GM19467 (cell line): Measurements from ENCODE around the gene KIRREL2.
"Not testable (repeated sequence)": the region's sequence is repeated elsewhere in the genome, so short reads cannot be mapped to it uniquely, and the experiment has no call there.

Experiments
- ATAC-seq: cut with Tn5 transposase; IDR thresholded peaks from one replicate; pipeline ENCODE4 v1.9.1; 2021; ENCODE audit warnings: mild to moderate bottlenecking, moderate library complexity; ENCODE audit not compliant: unreplicated experiment

The KIRREL2 gene

DNA sequence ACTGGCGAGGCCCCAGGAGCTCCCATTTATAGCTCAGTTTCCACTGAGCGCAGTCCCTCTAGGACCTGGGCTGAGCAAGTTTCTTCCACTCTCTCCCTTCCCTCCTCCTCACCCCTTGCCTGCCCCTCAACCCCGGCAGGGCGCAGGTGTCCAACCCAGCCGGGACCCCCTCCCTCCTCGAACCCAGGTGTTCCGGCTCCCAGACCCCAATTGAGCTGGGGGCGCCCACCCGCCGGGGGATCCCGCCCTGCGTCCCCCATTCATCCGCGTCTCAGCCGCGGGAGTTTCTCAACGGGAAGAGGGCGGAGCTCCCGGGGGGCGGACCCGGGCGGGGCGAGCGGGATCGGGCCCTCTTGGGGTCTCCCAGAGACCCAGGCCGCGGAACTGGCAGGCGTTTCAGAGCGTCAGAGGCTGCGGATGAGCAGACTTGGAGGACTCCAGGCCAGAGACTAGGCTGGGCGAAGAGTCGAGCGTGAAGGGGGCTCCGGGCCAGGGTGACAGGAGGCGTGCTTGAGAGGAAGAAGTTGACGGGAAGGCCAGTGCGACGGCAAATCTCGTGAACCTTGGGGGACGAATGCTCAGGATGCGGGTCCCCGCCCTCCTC, at the start of gene KIRREL2:
KIRREL2 (plus strand) TSS at position 366 of the 604 bp plus-strand sequence; CDS start at position 575, 209 bp downstream.
- ATAC-seq: no peak

DNA sequence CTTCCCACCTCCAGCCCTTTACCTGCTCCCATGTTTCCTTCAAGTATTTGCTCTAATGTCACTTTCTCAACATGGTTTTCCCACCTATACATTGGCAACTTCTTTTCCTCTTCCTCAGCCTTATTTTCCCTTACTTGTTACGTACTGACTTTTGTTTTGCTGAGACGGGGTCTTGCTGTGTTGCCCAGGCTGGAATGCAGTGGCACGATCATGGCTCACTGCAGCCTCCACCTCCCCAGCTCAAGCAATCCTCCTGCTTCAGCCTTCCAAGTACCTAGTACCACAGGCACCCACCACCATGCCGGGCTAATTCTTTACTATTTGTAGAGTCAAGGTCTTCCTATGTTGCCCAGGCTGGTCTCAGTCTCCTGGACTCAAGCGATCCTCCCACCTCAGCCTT, 49.1 kb upstream of the KIRREL2 start:
- no peak for ATAC-seq

DNA sequence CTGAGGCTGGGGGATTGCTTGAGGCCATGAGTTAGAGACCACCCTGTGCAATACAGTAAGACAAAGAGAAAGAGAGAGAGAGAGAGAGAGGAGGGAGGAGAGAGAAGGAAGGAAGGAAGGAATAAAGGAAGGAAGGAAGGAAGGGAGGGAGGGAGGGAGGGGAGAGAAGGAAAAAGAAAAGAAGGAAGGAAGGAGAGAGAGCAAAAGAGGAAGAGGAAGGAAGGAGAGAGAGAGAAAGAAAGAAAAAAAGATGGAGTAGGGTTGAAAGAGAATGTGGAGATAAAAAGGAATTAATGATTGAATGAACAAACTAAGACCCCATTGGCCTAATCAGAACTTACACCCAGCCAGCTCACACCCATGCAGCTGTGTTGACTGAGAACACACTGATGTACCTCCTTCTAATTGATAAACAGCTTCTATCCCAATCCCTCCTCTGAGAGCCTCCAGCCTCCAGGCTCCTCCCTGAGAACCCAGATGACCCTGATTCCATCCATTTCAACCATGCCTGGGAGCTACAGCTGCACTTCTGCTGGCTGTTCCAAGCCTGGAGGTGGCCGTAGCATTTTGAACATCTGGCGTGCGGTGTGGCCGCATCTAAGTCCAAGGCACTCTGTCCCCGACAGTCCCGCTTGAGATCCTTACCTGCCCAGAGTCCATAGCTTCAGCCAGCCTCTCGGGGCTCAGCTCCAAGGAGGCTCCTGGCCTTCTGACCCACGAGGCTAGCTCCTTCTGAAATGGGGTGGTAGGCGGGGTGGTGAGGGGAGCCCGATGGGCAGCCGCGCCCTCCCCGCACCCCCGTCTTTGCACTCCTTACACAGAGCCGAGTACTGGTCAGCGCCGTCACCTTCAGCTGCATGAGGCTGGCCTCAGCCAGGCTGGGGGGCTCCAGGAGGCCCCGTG, 45.1 kb upstream of the KIRREL2 start:
- no peak for ATAC-seq

DNA sequence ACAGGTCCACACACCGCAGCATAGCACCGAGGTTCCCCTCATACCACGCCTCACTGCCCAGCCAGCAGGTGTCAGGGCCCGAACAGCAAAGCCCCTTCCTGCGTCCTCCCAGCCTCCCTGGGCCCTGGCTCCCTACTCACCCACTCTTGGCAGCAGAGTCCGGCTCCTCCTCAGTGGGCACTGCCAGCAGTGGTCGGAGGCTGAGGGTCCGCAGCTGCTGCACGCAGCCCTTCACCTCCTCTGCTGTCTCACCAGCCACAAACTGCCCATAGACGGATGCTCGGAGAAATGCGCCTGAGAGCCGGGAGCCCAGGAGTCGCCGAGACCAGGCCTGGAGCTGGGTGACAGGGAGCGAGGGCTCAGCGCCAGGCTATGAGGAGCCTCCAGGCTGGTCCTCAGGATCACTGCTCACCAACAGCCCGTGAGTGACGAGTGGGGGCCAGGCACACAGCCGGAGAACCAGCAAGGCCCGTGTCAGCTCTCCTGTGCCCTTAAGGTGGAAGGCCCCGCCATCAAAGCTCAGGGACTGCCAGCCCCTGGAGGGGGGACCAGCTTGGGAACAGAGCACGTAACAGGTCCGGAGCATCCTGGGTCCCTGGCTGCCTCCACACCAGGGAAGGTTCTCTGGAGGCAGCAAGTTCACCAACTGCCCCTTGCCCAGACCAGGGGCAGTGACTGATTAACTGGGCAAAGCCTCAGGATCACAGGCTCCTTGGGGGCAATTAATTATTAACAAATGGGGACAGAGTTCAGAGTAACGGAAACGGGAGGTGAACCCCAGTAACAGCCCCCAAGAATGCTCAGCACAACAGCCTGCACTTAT, 44.3 kb upstream of the KIRREL2 start, which contains the start of gene PRODH2:
PRODH2 (minus strand) TSS at position 626 of the 823 bp plus-strand sequence; CDS start at position 586, 40 bp downstream.
- ATAC-seq: no peak

- ATAC-seq: no peak
These were observed 43.4 kb upstream of the KIRREL2 start for GRCh38 chr19:35813043-35813890.

GRCh38 chr19:35816262-35816661, 40.4 kb upstream of the KIRREL2 start:
- ATAC-seq: no peak

- no peak for ATAC-seq
These were observed 39.9 kb upstream of the KIRREL2 start for GRCh38 chr19:35816846-35817245.

GRCh38 chr19:35818445-35818844, 38.3 kb upstream of the KIRREL2 start:
- no peak for ATAC-seq

- no peak for ATAC-seq
These were observed 34.1 kb upstream of the KIRREL2 start for GRCh38 chr19:35822579-35822978.

GRCh38 chr19:35824150-35824549, 32.6 kb upstream of the KIRREL2 start:
- ATAC-seq: no peak

- no peak for ATAC-seq
These were observed 27.9 kb upstream of the KIRREL2 start for GRCh38 chr19:35828692-35829301.

DNA sequence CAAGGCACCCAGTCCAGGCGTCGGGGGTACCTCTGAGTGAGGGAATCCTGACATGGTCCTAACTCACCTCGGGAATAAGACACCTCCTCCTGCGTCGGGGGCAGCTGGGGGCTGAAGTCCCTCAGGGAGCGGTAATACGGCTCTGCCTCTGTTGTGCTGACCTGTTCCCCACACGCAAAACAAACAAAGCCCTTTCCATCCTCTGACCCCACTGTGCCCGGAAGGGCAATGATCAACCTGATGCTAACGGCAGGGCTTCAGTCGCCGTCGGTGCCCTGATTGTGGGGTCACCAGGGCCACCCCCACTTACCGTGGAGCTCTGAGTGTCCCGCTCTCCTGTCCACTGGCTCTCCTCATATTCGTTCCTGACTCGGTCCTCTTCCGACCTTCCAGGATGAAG, 25.7 kb upstream of the KIRREL2 start:
- ATAC-seq: no peak

GRCh38 chr19:35832054-35832453, 24.7 kb upstream of the KIRREL2 start:
- ATAC-seq: no peak

DNA sequence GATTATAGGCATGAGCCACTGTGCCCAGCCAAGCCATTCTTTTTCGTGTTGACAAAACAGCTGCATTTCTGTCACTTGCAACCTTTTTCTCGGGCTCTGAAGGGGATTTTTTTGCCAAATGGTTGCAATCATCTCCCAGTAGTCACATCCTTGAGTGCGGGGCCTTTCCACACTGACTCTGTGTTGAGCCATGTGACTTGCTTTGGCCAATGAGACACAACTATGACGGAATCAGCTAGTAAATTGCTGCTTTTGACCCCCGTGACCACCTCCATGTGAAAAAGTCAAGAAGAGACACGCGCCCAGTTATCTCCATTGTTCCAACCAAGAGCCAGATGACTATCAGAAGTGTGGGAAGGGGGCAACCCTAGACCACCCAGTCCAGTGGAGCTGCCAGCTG, 22.7 kb upstream of the KIRREL2 start:
- no peak for ATAC-seq

DNA sequence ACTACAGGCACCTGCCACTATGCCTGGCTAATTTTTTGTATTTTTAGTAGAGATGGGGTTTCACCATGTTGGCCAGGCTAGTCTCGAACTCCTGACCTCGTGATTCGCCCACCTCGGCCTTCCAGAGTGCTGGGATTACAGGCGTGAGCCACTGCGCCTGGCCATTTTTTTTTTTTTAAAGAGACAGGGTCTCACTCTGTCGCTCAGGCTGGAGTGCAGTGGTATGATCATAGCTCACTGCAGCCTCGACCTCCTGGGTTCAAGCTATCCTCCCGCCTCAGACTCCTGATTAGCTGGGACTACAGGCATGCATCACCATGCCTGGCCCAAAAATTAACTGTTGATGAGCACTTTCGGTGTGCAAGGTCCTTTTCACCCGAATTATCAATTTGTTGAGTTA, 20.6 kb upstream of the KIRREL2 start:
- ATAC-seq: not testable (repeated sequence)

GRCh38 chr19:35841961-35842595, 14.6 kb upstream of the KIRREL2 start:
- no peak for ATAC-seq

DNA sequence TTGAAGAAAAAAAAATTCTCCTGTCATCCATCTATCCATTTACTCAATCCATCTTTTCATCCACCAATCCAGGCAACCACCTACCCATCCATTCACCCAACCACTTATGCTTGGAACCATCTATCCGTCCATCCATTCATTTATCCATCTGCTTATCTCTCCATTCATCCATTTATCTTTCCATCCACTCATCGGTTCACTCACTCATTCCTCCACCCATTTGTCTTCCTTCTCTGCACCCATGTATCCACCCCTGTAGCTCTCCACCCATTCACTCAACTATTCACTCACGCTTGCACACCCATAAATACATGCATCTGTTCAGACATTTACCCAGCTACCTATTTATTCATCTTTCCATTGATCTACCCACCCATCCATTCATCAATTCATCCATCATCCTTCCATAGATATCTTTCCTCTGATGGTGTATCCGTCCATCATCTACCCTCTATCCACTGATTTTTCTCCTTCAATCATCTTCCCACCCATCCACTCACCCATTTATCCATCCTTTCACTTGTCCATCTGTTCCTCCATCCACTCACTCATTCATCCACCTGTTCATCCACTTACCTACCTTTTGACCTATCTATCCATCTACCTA, 13.9 kb upstream of the KIRREL2 start:
- ATAC-seq: no peak

DNA sequence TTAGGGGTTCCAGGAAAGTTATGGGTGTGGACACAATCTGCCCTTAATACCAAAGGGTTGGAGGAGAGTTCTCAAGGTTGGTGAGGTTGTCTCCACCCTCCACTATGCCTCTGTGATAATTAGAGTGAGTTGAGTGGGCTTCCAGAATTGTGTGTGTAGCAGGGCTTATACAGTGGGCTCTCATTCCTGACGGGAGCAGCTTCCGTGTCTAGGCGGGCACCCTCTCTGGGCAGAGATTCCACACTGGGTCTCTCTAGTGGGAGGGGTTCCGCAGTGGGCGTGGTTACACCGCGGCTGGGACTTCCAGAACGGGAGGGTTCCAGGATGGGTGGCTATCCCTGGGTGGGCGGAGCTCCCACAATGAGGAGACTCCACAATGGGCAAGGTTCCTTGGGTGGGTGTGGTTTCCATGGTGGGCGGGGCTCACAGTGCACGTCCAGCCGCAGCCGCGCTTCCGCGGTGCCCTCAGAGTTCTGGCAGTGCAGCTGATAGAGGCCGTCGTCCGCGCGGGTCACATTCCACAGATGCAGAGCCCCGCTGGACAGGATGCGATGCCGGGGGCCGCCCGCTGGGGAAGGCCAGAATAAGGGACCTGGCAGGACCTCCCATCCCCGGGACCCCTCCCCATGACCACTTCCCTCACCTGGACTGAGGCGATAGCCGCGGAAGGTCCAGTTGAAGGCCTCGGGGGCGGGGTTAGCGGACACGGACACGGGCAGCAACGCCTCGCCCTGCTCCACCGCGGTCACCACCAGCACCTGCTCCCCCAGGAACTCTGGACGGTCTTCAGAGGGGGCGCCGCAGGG, 12.8 kb upstream of the KIRREL2 start:
- no peak for ATAC-seq
